KMS-11 (cell line): ENCODE results near the gene MDFI.

Experiments used
- H2AFZ ChIP-seq: fragments of 200-600 bp; sonication (generic); 2 replicates; pipeline ENCODE4 v1.6.1; 2016; ENCODE audit warnings: antibody characterized with exemption, mixed run types, low read depth
- H3K27ac ChIP-seq: fragments of 200-600 bp; sonication (generic); 2 replicates; pipeline ENCODE4 v1.6.1; 2016; ENCODE audit warnings: mild to moderate bottlenecking, mixed run types
- H3K27me3 ChIP-seq: fragments of 200-600 bp; sonication (generic); 2 replicates; pipeline ENCODE4 v1.6.1; 2017; ENCODE audit warnings: mild to moderate bottlenecking, low read depth, mixed run types, moderate library complexity; ENCODE audit not compliant: insufficient read depth
- H3K36me3 ChIP-seq: fragments of 200-600 bp; sonication (generic); 2 replicates; pipeline ENCODE4 v1.6.1; 2017; ENCODE audit warnings: mild to moderate bottlenecking, mixed run types; ENCODE audit not compliant: insufficient read depth
- H3K4me1 ChIP-seq: fragments of 200-600 bp; sonication (generic); 2 replicates; pipeline ENCODE4 v1.6.1; 2016; ENCODE audit warnings: mild to moderate bottlenecking, low read depth, mixed run types; ENCODE audit not compliant: poor library complexity, severe bottlenecking
- H3K4me2 ChIP-seq: fragments of 200-600 bp; sonication (generic); 2 replicates; pipeline ENCODE4 v1.7.0; 2016; ENCODE audit warnings: mild to moderate bottlenecking, mixed run types
- H3K4me3 ChIP-seq: fragments of 200-600 bp; sonication (generic); IDR thresholded peaks from 2 replicates; pipeline ENCODE4 v1.6.1; 2017; ENCODE audit warnings: low read depth, low read length, mixed read lengths; ENCODE audit not compliant: insufficient read depth
- H3K79me2 ChIP-seq: fragments of 200-600 bp; sonication (generic); 2 replicates; pipeline ENCODE4 v1.6.1; 2016; ENCODE audit warnings: low read depth, mixed run types; ENCODE audit not compliant: insufficient read depth
- H3K9ac ChIP-seq: fragments of 200-600 bp; sonication (generic); 2 replicates; pipeline ENCODE4 v1.6.1; 2016; ENCODE audit warnings: mild to moderate bottlenecking, mixed run types
- H4K20me1 ChIP-seq: fragments of 200-600 bp; sonication (generic); 2 replicates; pipeline ENCODE4 v1.6.1; 2016; ENCODE audit warnings: mild to moderate bottlenecking, mixed run types; ENCODE audit not compliant: insufficient read depth
- CTCF ChIP-seq: fragments of 200-600 bp; sonication (generic); conservative IDR thresholded peaks from 2 replicates; pipeline ENCODE4 v1.6.1; 2017; ENCODE audit warnings: low read depth, mild to moderate bottlenecking, antibody characterized with exemption, low read length, moderate library complexity, mixed read lengths

Gene MDFI

GRCh38 chr6:41675992-41676391, 37.7 kb downstream of the MDFI start:
- Histone ChIP-seq H3K4me2 (no peak overlapping the region), H2AFZ (no peak overlapping the region), H3K4me3 (no peak overlapping the region), H3K9ac (no peak overlapping the region), H3K4me1 (no peaks in the 10 kb centered on the region), H4K20me1 (no peaks in the 10 kb centered on the region), H3K79me2 (no peaks in the 10 kb centered on the region), H3K36me3 (no peaks in the 10 kb centered on the region), H3K27ac (no peak overlapping the region), H3K27me3 (no peaks in the 10 kb centered on the region)
- no peak for TF ChIP-seq CTCF

- TF ChIP-seq CTCF, result no peak
Observed at GRCh38 chr6:41676431-41676830, 38.2 kb downstream of the MDFI start.

GRCh38 chr6:41677124-41677921, 39.1 kb downstream of the MDFI start:
- no peaks in the 10 kb centered on the region for H3K36me3 ChIP-seq

More at GRCh38 chr6:41676431-41676830, 38.2 kb downstream of the MDFI start:
- no peak overlapping the region for H3K27ac ChIP-seq
- H3K36me3 ChIP-seq, result no peaks in the 10 kb centered on the region
- no peak overlapping the region for H3K4me2 ChIP-seq
- H3K4me3 ChIP-seq, result no peak overlapping the region
- H2AFZ ChIP-seq, result no peak overlapping the region
- no peaks in the 10 kb centered on the region for H3K4me1 ChIP-seq
- H3K79me2 ChIP-seq, result no peaks in the 10 kb centered on the region
- H4K20me1 ChIP-seq, result no peaks in the 10 kb centered on the region
- no peaks in the 10 kb centered on the region for H3K27me3 ChIP-seq
- H3K9ac ChIP-seq, result no peak overlapping the region

GRCh38 chr6:41678511-41679084, 40.3 kb downstream of the MDFI start:
- Histone ChIP-seq H4K20me1 (no peaks in the 10 kb centered on the region), H2AFZ (no peak overlapping the region), H3K4me1 (peaks cover 4% of the 10 kb centered on the region), H3K4me2 (no peak overlapping the region), H3K9ac (no peak overlapping the region), H3K36me3 (no peaks in the 10 kb centered on the region), H3K27ac (no peak overlapping the region), H3K4me3 (no peak overlapping the region), H3K79me2 (no peaks in the 10 kb centered on the region), H3K27me3 (no peaks in the 10 kb centered on the region)
- TF ChIP-seq CTCF, result no peak

More at GRCh38 chr6:41677124-41677921, 39.1 kb downstream of the MDFI start:
- TF ChIP-seq CTCF, result no peak
- H4K20me1 ChIP-seq, result no peaks in the 10 kb centered on the region
- no peak overlapping the region for H3K27ac ChIP-seq
- no peak overlapping the region for H3K4me2 ChIP-seq
- H3K9ac ChIP-seq, result no peak overlapping the region
- no peaks in the 10 kb centered on the region for H3K79me2 ChIP-seq
- H3K4me3 ChIP-seq, result no peak overlapping the region
- H2AFZ ChIP-seq, result no peak overlapping the region
- peaks cover 4% of the 10 kb centered on the region for H3K4me1 ChIP-seq
- no peaks in the 10 kb centered on the region for H3K27me3 ChIP-seq
